Upper lobe of left lung (tissue), 6 donors: ENCODE measurements around the gene MPHOSPH9. TPM values are rescaled to one million over a fixed set of nuclear protein-coding genes. Genes with fewer than 3 reads are reported as not detected.

Source experiments
- ATAC-seq, 2 donors: fragments of 200-7000 bp; cut with Tn5 transposase; one replicate each; pipeline ENCODE4 v1.9.1; 2022; ENCODE audit warnings: mild to moderate bottlenecking in 2 of 2, moderate library complexity in 2 of 2; ENCODE audit not compliant: low FRiP score in 2 of 2
- DNase-seq, 2 donors: peaks; one replicate each; pipeline ENCODE4 v3.0.0-alpha.2; 2019 to 2020
- H3K27ac ChIP-seq, 4 donors: fragments of 200-600 bp; sonication (generic); one replicate each; pipeline ENCODE4 v1.5.1; 2016 to 2019
- H3K27me3 ChIP-seq, 4 donors: fragments of 200-600 bp; sonication (generic); one replicate each; pipeline ENCODE4 v1.5.1; 2017 to 2019
- H3K36me3 ChIP-seq, 4 donors: fragments of 200-600 bp; sonication (generic); one replicate each; pipeline ENCODE4 v1.5.1; 2016 to 2019
- H3K4me1 ChIP-seq, 4 donors: fragments of 200-600 bp; sonication (generic); one replicate each; pipeline ENCODE4 v1.5.1; 2018 to 2019
- H3K4me3 ChIP-seq, 4 donors: fragments of 200-600 bp; sonication (generic); one replicate each; pipeline ENCODE4 v1.5.1; 2017 to 2019; ENCODE audit warnings: mild to moderate bottlenecking in 2 of 4, moderate library complexity in 1 of 4
- H3K9me3 ChIP-seq, 4 donors: fragments of 200-600 bp; sonication (generic); one replicate each; pipeline ENCODE4 v1.5.1; 2018 to 2019
- CTCF ChIP-seq, 6 experiments: fragments of 450-650 bp in 4 of 6; fragments of 200-600 bp in 2 of 6; sonication (generic) in 2 of 6; IDR thresholded peaks; one replicate each; pipeline ENCODE4 v1.5.1; 2016 to 2019; ENCODE audit warnings: antibody characterized with exemption in 6 of 6
- EP300 ChIP-seq, 4 donors: sonication (generic); formaldehyde crosslinking; IDR thresholded peaks; one replicate each; pipeline ENCODE4 v1.5.1; 2017; ENCODE audit warnings: antibody characterized with exemption in 4 of 4, control low read depth in 2 of 4
- POLR2A ChIP-seq, 4 donors: fragments of 450-650 bp; IDR thresholded peaks; one replicate each; pipeline ENCODE4 v1.5.1; 2016 to 2017; ENCODE audit warnings: antibody characterized with exemption in 4 of 4, mild to moderate bottlenecking in 2 of 4
- POLR2AphosphoS5 ChIP-seq, 2 donors: sonication (generic); formaldehyde crosslinking; IDR thresholded peaks; one replicate each; pipeline ENCODE4 v1.5.1; 2017; ENCODE audit warnings: antibody characterized with exemption in 2 of 2
- WGBS, 2 donors: methylation state at CpG; one replicate each; pipeline ENCODE4 v1.1.5; 2017 to 2018; 5-methylcytosine and 5-hydroxymethylcytosine counted together
- total RNA-seq, 6 donors: library from RNA; depleted of rRNA in 4 of 6; stranded (reverse); fragments of >200 nt in 4 of 6; gene quantifications; one replicate each; pipeline versions ENCODE4 v1.1.0 to v1.2.1, GENCODE V29; 2016 to 2021
- donor health status: DM: no; HTN: no; CAD: no; lungs with moderate emphysema.
- donor health status: DM: no; HTN: yes; CAD: no; lungs with severe emphysema.

Gene MPHOSPH9
- total RNA-seq, 6 donors from 2014 or later: 12.6 to 82.8 (median 17.6) TPM

DNA sequence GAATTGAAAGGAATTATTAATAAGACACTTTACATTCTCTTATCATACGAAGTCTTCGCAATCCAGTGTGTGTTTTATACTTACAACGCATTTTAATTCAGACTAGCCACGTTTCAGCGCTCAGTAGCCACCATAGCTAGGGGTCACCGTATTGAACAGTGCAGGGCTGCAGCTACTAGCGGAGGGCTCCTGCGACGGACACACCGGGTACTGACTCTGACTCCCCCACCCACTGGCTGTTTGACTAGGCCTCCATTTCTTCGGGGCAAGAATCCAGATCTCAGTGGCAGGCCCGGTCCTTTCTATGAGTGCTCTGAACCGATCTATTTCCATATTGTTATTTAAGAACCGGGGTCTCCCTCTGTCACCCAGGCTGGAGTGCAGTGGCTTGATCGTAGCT is 40.2 kb upstream of the MPHOSPH9 start:
- H3K36me3 ChIP-seq: no peaks in the 10 kb centered on the region
- TF ChIP-seq EP300 (IDR thresholded peaks at IDR 0.05): no peak
- no peak for TF ChIP-seq POLR2AphosphoS5 (IDR thresholded peaks at IDR 0.05)
- TF ChIP-seq CTCF (IDR thresholded peaks at IDR 0.05): no peak
- TF ChIP-seq POLR2A (IDR thresholded peaks at IDR 0.05): no peak
- no peak overlapping the region for H3K27ac ChIP-seq
- no peak overlapping the region for H3K4me3 ChIP-seq
- ATAC-seq (no peak), DNase-seq (no peak)
- H3K9me3 ChIP-seq: no peaks in the 10 kb centered on the region
- no peaks in the 10 kb centered on the region for H3K27me3 ChIP-seq
- peaks cover 28 to 36% (median 34%) of the 10 kb centered on the region in 4 donors for H3K4me1 ChIP-seq
- WGBS, 2 donors: 89 to 91% methylated on average over 15 of the region's 15 CpGs

GRCh38 chr12:123271001-123271668 is 38.2 kb upstream of the MPHOSPH9 start:
- H3K27me3 ChIP-seq: no peaks in the 10 kb centered on the region
- DNase-seq (peak; percentile 74 to 96), ATAC-seq (peak; percentile 65 to 81)
- 0% methylated on average over 9 of the region's 108 CpGs; no CpG with 5 or more reads in 1 of the 2 donors for WGBS, 2 donors
- H3K9me3 ChIP-seq: no peaks in the 10 kb centered on the region
- peak; percentile 82 to 89 (median 86) for TF ChIP-seq CTCF (IDR thresholded peaks at IDR 0.05)
- TF ChIP-seq EP300 (IDR thresholded peaks at IDR 0.05): no peak
- peak overlapping the region; percentile 66 to 91 (median 86) for H3K27ac ChIP-seq
- peak overlapping the region; percentile 58 to 94 (median 90) for H3K4me3 ChIP-seq
- peaks cover 0 to 9% (median 4%) of the 10 kb centered on the region in 4 donors for H3K36me3 ChIP-seq
- H3K4me1 ChIP-seq: peaks cover 33 to 42% (median 36%) of the 10 kb centered on the region in 4 donors

GRCh38 chr12:123270214-123271000 is 37.5 kb upstream of the MPHOSPH9 start:
- peak overlapping the region; percentile 66 to 91 (median 86) for H3K27ac ChIP-seq
- WGBS, 2 donors: 0 to 1% methylated on average over 7 to 24 of the region's 51 CpGs
- H3K36me3 ChIP-seq: peaks cover 0 to 15% (median 7%) of the 10 kb centered on the region in 4 donors
- TF ChIP-seq POLR2AphosphoS5 (IDR thresholded peaks at IDR 0.05): no peak
- DNase-seq: peak; percentile 29 to 89
- ATAC-seq: peak in 1 of 2 donors; percentile 18
- no peaks in the 10 kb centered on the region for H3K9me3 ChIP-seq
- H3K27me3 ChIP-seq: no peaks in the 10 kb centered on the region
- H3K4me3 ChIP-seq: peak overlapping the region; percentile 58 to 94 (median 90)
- peaks cover 33 to 42% (median 36%) of the 10 kb centered on the region in 4 donors for H3K4me1 ChIP-seq

GRCh38 chr12:123269896-123270213 is 36.9 kb upstream of the MPHOSPH9 start:
- Histone ChIP-seq H3K27ac (peak overlapping the region; percentile 66 to 91 (median 86)), H3K36me3 (peaks cover 0 to 19% (median 10%) of the 10 kb centered on the region in 4 donors), H3K9me3 (no peaks in the 10 kb centered on the region), H3K27me3 (no peaks in the 10 kb centered on the region), H3K4me3 (peak overlapping the region; percentile 58 to 94 (median 90)), H3K4me1 (peaks cover 33 to 42% (median 36%) of the 10 kb centered on the region in 4 donors)
- no peak for TF ChIP-seq CTCF (IDR thresholded peaks at IDR 0.05)
- TF ChIP-seq POLR2A (IDR thresholded peaks at IDR 0.05): no peak
- no peak for TF ChIP-seq EP300 (IDR thresholded peaks at IDR 0.05)
- DNase-seq: no peak
- no peak for ATAC-seq
- WGBS, 2 donors: 4% methylated on average over 3 to 7 of the region's 7 CpGs

DNA sequence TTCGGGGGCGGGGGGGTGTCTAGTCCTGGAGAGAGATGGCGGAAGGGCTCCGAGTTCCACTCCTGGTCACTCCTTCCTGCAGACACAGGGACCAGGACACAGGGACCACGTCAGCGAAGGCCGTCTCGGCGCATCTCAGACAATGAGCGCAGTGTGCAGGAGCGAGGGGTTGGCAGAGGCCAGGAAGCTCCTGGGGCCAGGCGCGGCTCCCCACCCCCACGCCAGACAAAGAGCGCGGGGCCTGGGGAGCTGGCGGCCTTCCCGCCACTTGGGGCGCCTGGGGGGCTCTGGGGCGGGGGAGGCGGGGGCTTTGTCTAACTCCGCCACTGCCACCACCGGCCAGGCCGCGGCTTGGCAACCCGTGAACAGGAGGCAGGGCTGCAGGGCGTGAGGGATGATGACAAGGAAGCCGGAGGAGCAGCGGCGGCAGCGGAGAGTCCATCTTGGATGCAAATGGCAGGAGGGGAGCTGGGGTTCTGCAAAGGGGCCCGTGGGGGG is 36.5 kb upstream of the MPHOSPH9 start:
- H3K4me3 ChIP-seq: peak overlapping the region; percentile 58 to 94 (median 90)
- TF ChIP-seq EP300 (IDR thresholded peaks at IDR 0.05): no peak
- TF ChIP-seq POLR2AphosphoS5 (IDR thresholded peaks at IDR 0.05): peak; percentile 30 to 36
- peak in 2 of 6 experiments; percentile 18 to 20 for TF ChIP-seq CTCF (IDR thresholded peaks at IDR 0.05)
- no peak for TF ChIP-seq POLR2A (IDR thresholded peaks at IDR 0.05)
- H3K27ac ChIP-seq: peak overlapping the region; percentile 66 to 91 (median 86)
- DNase-seq (peak; percentile 58 to 90), ATAC-seq (peak; percentile 49 to 65)
- H3K27me3 ChIP-seq: no peaks in the 10 kb centered on the region
- 0 to 6% methylated on average over 7 to 30 of the region's 32 CpGs for WGBS, 2 donors
- peaks cover 0 to 23% (median 14%) of the 10 kb centered on the region in 4 donors for H3K36me3 ChIP-seq
- peaks cover 33 to 42% (median 36%) of the 10 kb centered on the region in 4 donors for H3K4me1 ChIP-seq
- H3K9me3 ChIP-seq: no peaks in the 10 kb centered on the region
